HL-60 (cell line): ENCODE measurements around the gene SLCO1A2.

ENCODE experiments used
- CTCF ChIP-seq: IDR thresholded peaks from one replicate; pipeline ENCODE4 v1.5.1; 2011; ENCODE audit warnings: low read length, control low read depth, inconsistent platforms; ENCODE audit not compliant: insufficient read depth
- GABPA ChIP-seq: IDR thresholded peaks from 2 replicates; pipeline ENCODE4 v1.6.1; 2012; ENCODE audit warnings: low read depth

DNA sequence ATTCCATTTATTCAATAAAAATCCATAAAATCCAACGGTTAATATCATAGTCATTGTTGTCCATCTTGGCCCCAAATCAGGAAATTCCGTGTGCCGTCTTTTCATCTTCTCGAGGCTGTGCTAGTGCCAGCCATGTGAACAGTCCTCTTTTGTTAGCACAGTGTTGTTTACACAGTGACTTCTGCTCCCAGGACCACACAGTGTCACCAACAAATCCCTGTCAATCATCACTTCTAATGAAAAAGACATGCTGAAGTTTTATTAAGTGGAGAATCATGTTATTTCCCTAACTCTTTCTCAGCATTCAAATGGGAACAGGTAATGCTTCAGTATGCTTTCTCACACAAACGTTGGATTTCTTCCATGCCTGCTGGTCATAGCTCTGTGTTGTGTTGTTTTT lies 1.9 kb upstream of the SLCO1A2 start:
- no peak for TF ChIP-seq CTCF
- no peak for TF ChIP-seq GABPA
